ENCODE results near the gene TRIP10. TPM values are rescaled to one million over a fixed set of nuclear protein-coding genes. Genes with fewer than 3 reads are reported as not detected.
"Not testable (repeated sequence)": the region's sequence is repeated elsewhere in the genome, so short reads cannot be mapped to it uniquely, and the experiment has no call there.

Gene TRIP10
- total and polyA plus RNA-seq, 4 donors, result 60.8 to 97.3 (median 79.8) TPM

GRCh38 chr19:6706633-6706958 is 32.9 kb upstream of the TRIP10 start:
- peaks cover 0 to 9% (median 0%) of the 10 kb centered on the region in 4 donors for H3K36me3 ChIP-seq (ENCODE audit: control insufficient read depth in 4 of 4, insufficient read depth in 4 of 4, low read length in 4 of 4)
- H3K27me3 ChIP-seq (ENCODE audit: control insufficient read depth in 3 of 3, insufficient read depth in 3 of 3, low read length in 2 of 3), result peaks cover 0 to 26% (median 14%) of the 10 kb centered on the region in 3 donors
- 65 to 86% methylated on average over 3 of the region's 3 CpGs for WGBS, 2 donors

GRCh38 chr19:6707011-6707657 is 32.3 kb upstream of the TRIP10 start:
- no peak overlapping the region for H3K4me3 ChIP-seq
- no peak overlapping the region for H3K27ac ChIP-seq (ENCODE audit: low read depth in 1 of 2, low read length in 1 of 2)
- 89 to 91% methylated on average over 44 of the region's 44 CpGs for WGBS, 2 donors
- H3K36me3 ChIP-seq (ENCODE audit: control insufficient read depth in 4 of 4, insufficient read depth in 4 of 4, low read length in 4 of 4), result peaks cover 0 to 5% (median 0%) of the 10 kb centered on the region in 4 donors
- DNase-seq (no peak), ATAC-seq (ENCODE audit: insufficient read depth, low FRiP score) (no peak)
- no peaks in the 10 kb centered on the region for H3K9me3 ChIP-seq (ENCODE audit: control insufficient read depth in 4 of 4, insufficient read depth in 3 of 4, low read length in 3 of 4)
- H3K4me1 ChIP-seq (ENCODE audit: control insufficient read depth in 5 of 5, insufficient read depth in 5 of 5, low read length in 5 of 5), result no peaks in the 10 kb centered on the region
- peaks cover 0 to 29% (median 16%) of the 10 kb centered on the region in 3 donors for H3K27me3 ChIP-seq (ENCODE audit: control insufficient read depth in 3 of 3, insufficient read depth in 3 of 3, low read length in 2 of 3)
- TF ChIP-seq CTCF (IDR thresholded peaks at IDR 0.05; ENCODE audit: control extremely low read depth, extremely low read depth), result no peak
- H3K9ac ChIP-seq (ENCODE audit: insufficient read depth in 1 of 2, low read length in 2 of 2), result no peak overlapping the region

More at GRCh38 chr19:6706633-6706958, 32.9 kb upstream of the TRIP10 start:
- no peaks in the 10 kb centered on the region for H3K4me1 ChIP-seq (ENCODE audit: control insufficient read depth in 5 of 5, insufficient read depth in 5 of 5, low read length in 5 of 5)
- H3K9me3 ChIP-seq (ENCODE audit: control insufficient read depth in 4 of 4, insufficient read depth in 3 of 4, low read length in 3 of 4), result no peaks in the 10 kb centered on the region
- TF ChIP-seq CTCF (IDR thresholded peaks at IDR 0.05; ENCODE audit: control extremely low read depth, extremely low read depth), result no peak
- H3K4me3 ChIP-seq, result no peak overlapping the region
- no peak overlapping the region for H3K9ac ChIP-seq (ENCODE audit: insufficient read depth in 1 of 2, low read length in 2 of 2)
- no peak overlapping the region for H3K27ac ChIP-seq (ENCODE audit: low read depth in 1 of 2, low read length in 1 of 2)
- ATAC-seq (ENCODE audit: insufficient read depth, low FRiP score) (no peak), DNase-seq (no peak)

- Histone ChIP-seq H3K27me3 (ENCODE audit: control insufficient read depth in 3 of 3, insufficient read depth in 3 of 3, low read length in 2 of 3) (peaks cover 0 to 29% (median 16%) of the 10 kb centered on the region in 3 donors), H3K27ac (ENCODE audit: low read depth in 1 of 2, low read length in 1 of 2) (no peak overlapping the region), H3K4me3 (no peak overlapping the region), H3K9ac (ENCODE audit: insufficient read depth in 1 of 2, low read length in 2 of 2) (no peak overlapping the region), H3K36me3 (ENCODE audit: control insufficient read depth in 4 of 4, insufficient read depth in 4 of 4, low read length in 4 of 4) (peaks cover 0 to 8% (median 0%) of the 10 kb centered on the region in 4 donors), H3K9me3 (ENCODE audit: control insufficient read depth in 4 of 4, insufficient read depth in 3 of 4, low read length in 3 of 4) (no peaks in the 10 kb centered on the region), H3K4me1 (ENCODE audit: control insufficient read depth in 5 of 5, insufficient read depth in 5 of 5, low read length in 5 of 5) (no peaks in the 10 kb centered on the region)
- no peak for TF ChIP-seq CTCF (IDR thresholded peaks at IDR 0.05; ENCODE audit: control extremely low read depth, extremely low read depth)
- DNase-seq (no peak), ATAC-seq (ENCODE audit: insufficient read depth, low FRiP score) (no peak)
- WGBS, 2 donors, result 77 to 80% methylated on average over 16 of the region's 16 CpGs
Observed at GRCh38 chr19:6707658-6708018, 31.8 kb upstream of the TRIP10 start.

- ATAC-seq (ENCODE audit: insufficient read depth, low FRiP score) (no peak), DNase-seq (no peak)
- Histone ChIP-seq H3K36me3 (ENCODE audit: control insufficient read depth in 4 of 4, insufficient read depth in 4 of 4, low read length in 4 of 4) (peaks cover 0 to 8% (median 0%) of the 10 kb centered on the region in 4 donors), H3K27ac (ENCODE audit: low read depth in 1 of 2, low read length in 1 of 2) (no peak overlapping the region), H3K4me1 (ENCODE audit: control insufficient read depth in 5 of 5, insufficient read depth in 5 of 5, low read length in 5 of 5) (no peaks in the 10 kb centered on the region), H3K9ac (ENCODE audit: insufficient read depth in 1 of 2, low read length in 2 of 2) (no peak overlapping the region), H3K9me3 (ENCODE audit: control insufficient read depth in 4 of 4, insufficient read depth in 3 of 4, low read length in 3 of 4) (no peaks in the 10 kb centered on the region), H3K27me3 (ENCODE audit: control insufficient read depth in 3 of 3, insufficient read depth in 3 of 3, low read length in 2 of 3) (peaks cover 0 to 29% (median 16%) of the 10 kb centered on the region in 3 donors), H3K4me3 (no peak overlapping the region)
- WGBS, 2 donors, result 81 to 90% methylated on average over 3 of the region's 3 CpGs
- TF ChIP-seq CTCF (IDR thresholded peaks at IDR 0.05; ENCODE audit: control extremely low read depth, extremely low read depth), result no peak
Observed at GRCh38 chr19:6708346-6708745, 31.1 kb upstream of the TRIP10 start.

GRCh38 chr19:6708913-6709312 is 30.6 kb upstream of the TRIP10 start:
- not testable (repeated sequence) for H3K36me3 ChIP-seq (ENCODE audit: control insufficient read depth in 4 of 4, insufficient read depth in 4 of 4, low read length in 4 of 4)

More at GRCh38 chr19:6708913-6709312, 30.6 kb upstream of the TRIP10 start:
- not testable (repeated sequence) for H3K4me1 ChIP-seq (ENCODE audit: control insufficient read depth in 5 of 5, insufficient read depth in 5 of 5, low read length in 5 of 5); H3K27ac ChIP-seq (ENCODE audit: low read depth in 1 of 2, low read length in 1 of 2); H3K9me3 ChIP-seq (ENCODE audit: control insufficient read depth in 4 of 4, insufficient read depth in 3 of 4, low read length in 3 of 4); ATAC-seq (ENCODE audit: insufficient read depth, low FRiP score); H3K4me3 ChIP-seq; DNase-seq; H3K9ac ChIP-seq (ENCODE audit: insufficient read depth in 1 of 2, low read length in 2 of 2)
- peaks cover 0 to 29% (median 16%) of the 10 kb centered on the region in 3 donors for H3K27me3 ChIP-seq (ENCODE audit: control insufficient read depth in 3 of 3, insufficient read depth in 3 of 3, low read length in 2 of 3)
- WGBS, 2 donors, result 88 to 92% methylated on average over 12 of the region's 12 CpGs

Measured in lung (tissue), 12 donors.